Heart right ventricle (tissue), 16 donors: ENCODE data around the gene ITGA6. TPM values are rescaled to one million over a fixed set of nuclear protein-coding genes. Genes with fewer than 3 reads are reported as not detected.

Experiments
- ATAC-seq, 8 donors: fragments of 200-7000 bp; cut with Tn5 transposase; one replicate each; pipeline ENCODE4 v1.9.1; 2020; ENCODE audit warnings: mild to moderate bottlenecking in 8 of 8, moderate library complexity in 8 of 8, moderate number of reproducible peaks in 1 of 8
- DNase-seq, 2 donors: peaks; one replicate each; pipeline ENCODE4 v3.0.0-alpha.2; 2020
- H3K27ac ChIP-seq, 10 donors: fragments of 200-600 bp; sonication (generic) in 2 of 10; one replicate each; pipeline versions ENCODE4 v1.5.0 to v1.8.0; 2020 to 2022; ENCODE audit warnings: mild to moderate bottlenecking in 3 of 10
- H3K27me3 ChIP-seq, 7 donors: fragments of 200-600 bp; one replicate each; pipeline ENCODE4 v1.8.0; 2021 to 2022; ENCODE audit warnings: mild to moderate bottlenecking in 2 of 7
- H3K36me3 ChIP-seq, 9 donors: fragments of 200-600 bp; sonication (generic) in 1 of 9; one replicate each; pipeline versions ENCODE4 v1.5.0 to v1.8.0; 2020 to 2022; ENCODE audit warnings: mild to moderate bottlenecking in 2 of 9
- H3K4me1 ChIP-seq, 9 donors: fragments of 200-600 bp; sonication (generic) in 1 of 9; one replicate each; pipeline versions ENCODE4 v1.5.0 to v1.8.0; 2020 to 2022; ENCODE audit warnings: mild to moderate bottlenecking in 4 of 9
- H3K4me3 ChIP-seq, 10 donors: fragments of 200-600 bp; sonication (generic) in 2 of 10; one replicate each; pipeline versions ENCODE4 v1.5.0 to v1.8.0; 2020 to 2022; ENCODE audit warnings: mild to moderate bottlenecking in 7 of 10, moderate library complexity in 2 of 10
- H3K9me3 ChIP-seq, 11 donors: fragments of 200-600 bp in 10 of 11; sonication (generic) in 2 of 11; one replicate each; pipeline versions ENCODE4 v1.5.0 to v1.8.0; 2013 to 2022; ENCODE audit warnings: mild to moderate bottlenecking in 2 of 11, control low read depth in 1 of 11, moderate library complexity in 1 of 11
- WGBS, 2 donors: extraction: QIAGEN DNeasy Blood & Tissue Kit; methylation state at CpG; one replicate each; pipeline ENCODE4 v1.1.7; 2013; ENCODE audit warnings: inconsistent platforms in 1 of 2; 5-methylcytosine and 5-hydroxymethylcytosine counted together
- intact Hi-C, 10 donors: fragments of 100-400 bp; cut with DNase I; formaldehyde crosslinking; loops; one replicate each; pipeline versions ENCODE4 v1.11.1 to v1.14.2; 2022
- polyA plus RNA-seq, 2 donors: library from polyadenylated mRNA; stranded (reverse); fragments of 200-250 nt; gene quantifications; one replicate each; pipeline ENCODE4 v1.2.3, GENCODE V29; 2013
- total RNA-seq, 10 donors: library from RNA; stranded (reverse); fragmentation: NEBNext Ultra II Directional in 3 of 10; extraction: Animal tissue kit (Norgen Biotek cat#: 25700) in 3 of 10; gene quantifications; one replicate each; pipeline versions ENCODE4 v1.2.1 to v1.2.4, GENCODE V29; 2021 to 2023
- TF ChIP-seq, protein P1 (sequence below), 9 donors: fragments of 200-600 bp; sonication (generic) in 2 of 9; IDR thresholded peaks; one replicate each; pipeline versions ENCODE4 v1.5.0 to v1.8.0; 2021 to 2022; ENCODE audit warnings: antibody characterized with exemption in 9 of 9, mild to moderate bottlenecking in 5 of 9, moderate library complexity in 1 of 9
- donor health status: Arrhythmogenic right ventricular cardiomyopathy.
- donor health status: ischemic (EF 13 %, LVEDD 7.1; RV severe dilation, severe dysfunction).
- donor health status: healthy with polysubstance abuse.
- donor health status: DM: no; HTN: yes; CAD: no.
- donor health status: DM: no; HTN: no; CAD: no.
- donor health status: ischemic (EF 25% LVEDD 6.9; RV normal size, moderate dysfunction).
- donor health status: ischemic (EF 25% LVEDD 5.7; RV mildly dilated, moderate dysfunction).
- donor health status: healthy.
- donor health status: DM: yes; HTN: yes; CAD: no.
- donor health status: Ischemic cardiomyopathy.
- donor health status: ischemic (EF 35%, LVEDD 5.7; RV mildly dilated, moderate dysfunction).
- donor health status: nonischemic (EF 11% LVEDD 7.7; RV severe dilation, severe dysfunction).
- donor health status: DM: yes; HTN: yes; CAD: no.
- donor health status: PGD.
- donor health status: ischemic (EF 29% LVEDD 5.4; RV normal size, mild dysfunction).
- donor health status: nonischemic (EF 23%, LVEDD 6.1; RV moderate dilation, normal function).

ITGA6 gene
- total and polyA plus RNA-seq, 12 donors: 22.1 to 68.3 (median 45.1) TPM

DNA sequence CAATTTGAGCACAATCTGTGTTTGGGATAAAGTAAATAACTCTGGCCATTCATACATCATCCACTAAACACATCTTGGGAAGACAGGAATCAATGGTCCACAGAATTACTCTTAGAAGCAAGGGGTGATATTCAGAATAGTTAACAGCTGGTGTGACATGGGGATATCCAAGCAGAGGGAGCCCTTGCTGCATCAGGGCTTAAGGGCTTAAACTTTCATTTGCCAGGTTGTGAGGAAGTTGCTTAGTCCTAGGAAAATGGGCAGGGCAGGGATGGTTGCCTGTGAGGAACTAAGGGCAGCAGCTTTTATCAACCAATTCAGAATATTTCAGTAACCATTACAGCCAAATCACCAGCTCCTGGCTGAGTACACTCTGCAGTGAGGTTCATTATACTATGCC is 2.0 kb upstream of the ITGA6 start:
- ATAC-seq: no peak
- TF ChIP-seq, protein P1, sequence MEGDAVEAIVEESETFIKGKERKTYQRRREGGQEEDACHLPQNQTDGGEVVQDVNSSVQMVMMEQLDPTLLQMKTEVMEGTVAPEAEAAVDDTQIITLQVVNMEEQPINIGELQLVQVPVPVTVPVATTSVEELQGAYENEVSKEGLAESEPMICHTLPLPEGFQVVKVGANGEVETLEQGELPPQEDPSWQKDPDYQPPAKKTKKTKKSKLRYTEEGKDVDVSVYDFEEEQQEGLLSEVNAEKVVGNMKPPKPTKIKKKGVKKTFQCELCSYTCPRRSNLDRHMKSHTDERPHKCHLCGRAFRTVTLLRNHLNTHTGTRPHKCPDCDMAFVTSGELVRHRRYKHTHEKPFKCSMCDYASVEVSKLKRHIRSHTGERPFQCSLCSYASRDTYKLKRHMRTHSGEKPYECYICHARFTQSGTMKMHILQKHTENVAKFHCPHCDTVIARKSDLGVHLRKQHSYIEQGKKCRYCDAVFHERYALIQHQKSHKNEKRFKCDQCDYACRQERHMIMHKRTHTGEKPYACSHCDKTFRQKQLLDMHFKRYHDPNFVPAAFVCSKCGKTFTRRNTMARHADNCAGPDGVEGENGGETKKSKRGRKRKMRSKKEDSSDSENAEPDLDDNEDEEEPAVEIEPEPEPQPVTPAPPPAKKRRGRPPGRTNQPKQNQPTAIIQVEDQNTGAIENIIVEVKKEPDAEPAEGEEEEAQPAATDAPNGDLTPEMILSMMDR (IDR thresholded peaks at IDR 0.05): no peak
- H3K27ac ChIP-seq: no peak overlapping the region
- H3K9me3 ChIP-seq: no peaks in the 10 kb centered on the region
- DNase-seq: no peak
- peaks cover 0 to 30% (median 14%) of the 10 kb centered on the region in 9 donors for H3K4me1 ChIP-seq
- intact Hi-C loops: loop anchor here in 3 of 10 donors (5.0 kb wide), 1 partner anchor 37 kb away; no protein-coding TSS in a partner anchor
- H3K4me3 ChIP-seq: no peak overlapping the region
- H3K36me3 ChIP-seq: no peaks in the 10 kb centered on the region
- peaks cover 0 to 39% (median 0%) of the 10 kb centered on the region in 7 donors for H3K27me3 ChIP-seq

DNA sequence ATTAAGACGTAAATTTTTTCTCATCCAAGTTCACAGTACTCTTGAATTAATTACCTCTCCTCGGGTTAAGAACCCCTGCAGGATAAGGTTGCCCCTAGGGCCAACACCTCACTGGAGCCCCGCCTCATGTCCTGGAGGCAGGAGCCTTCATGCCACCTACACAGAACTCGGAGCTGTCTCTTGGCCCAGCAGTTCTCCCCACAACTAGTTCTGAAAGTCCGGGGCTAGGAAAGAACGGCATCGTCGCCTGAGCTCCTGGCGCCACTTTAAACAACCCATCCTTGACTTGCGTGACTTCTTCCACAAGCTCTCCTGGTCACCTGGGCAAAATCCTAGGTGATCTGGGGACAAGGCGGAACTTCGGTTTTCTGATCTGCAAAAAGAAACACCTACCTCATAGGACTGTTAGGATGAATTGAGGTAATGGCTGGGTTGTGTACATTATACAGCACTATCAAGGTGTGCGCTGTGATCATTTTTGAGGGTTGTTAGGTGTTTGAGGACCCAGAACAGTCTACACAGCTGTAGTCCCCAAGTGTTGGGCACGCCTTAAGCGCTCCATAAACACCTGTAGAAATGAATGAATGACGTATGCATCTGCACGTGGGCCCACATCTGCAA is 641 bp upstream of the ITGA6 start:
- no peak for DNase-seq
- H3K4me1 ChIP-seq: peaks cover under 1 to 44% (median 20%) of the 10 kb centered on the region in 9 donors
- no peaks in the 10 kb centered on the region for H3K36me3 ChIP-seq
- H3K4me3 ChIP-seq: peak overlapping the region; percentile 60 to 94 (median 80)
- WGBS, 2 donors: 69 to 71% methylated on average over 17 of the region's 17 CpGs
- ATAC-seq: no peak
- TF ChIP-seq, protein P1 (IDR thresholded peaks at IDR 0.05): no peak
- H3K27ac ChIP-seq: peak overlapping the region in 9 of 10 donors; percentile 84 to 97 (median 94)
- intact Hi-C loops: loop anchor here in 3 of 10 donors (5.0 kb wide), 1 partner anchor 36 kb away; no protein-coding TSS in a partner anchor
- H3K27me3 ChIP-seq: peaks cover 0 to 39% (median 0%) of the 10 kb centered on the region in 7 donors
- H3K9me3 ChIP-seq: no peaks in the 10 kb centered on the region

DNA sequence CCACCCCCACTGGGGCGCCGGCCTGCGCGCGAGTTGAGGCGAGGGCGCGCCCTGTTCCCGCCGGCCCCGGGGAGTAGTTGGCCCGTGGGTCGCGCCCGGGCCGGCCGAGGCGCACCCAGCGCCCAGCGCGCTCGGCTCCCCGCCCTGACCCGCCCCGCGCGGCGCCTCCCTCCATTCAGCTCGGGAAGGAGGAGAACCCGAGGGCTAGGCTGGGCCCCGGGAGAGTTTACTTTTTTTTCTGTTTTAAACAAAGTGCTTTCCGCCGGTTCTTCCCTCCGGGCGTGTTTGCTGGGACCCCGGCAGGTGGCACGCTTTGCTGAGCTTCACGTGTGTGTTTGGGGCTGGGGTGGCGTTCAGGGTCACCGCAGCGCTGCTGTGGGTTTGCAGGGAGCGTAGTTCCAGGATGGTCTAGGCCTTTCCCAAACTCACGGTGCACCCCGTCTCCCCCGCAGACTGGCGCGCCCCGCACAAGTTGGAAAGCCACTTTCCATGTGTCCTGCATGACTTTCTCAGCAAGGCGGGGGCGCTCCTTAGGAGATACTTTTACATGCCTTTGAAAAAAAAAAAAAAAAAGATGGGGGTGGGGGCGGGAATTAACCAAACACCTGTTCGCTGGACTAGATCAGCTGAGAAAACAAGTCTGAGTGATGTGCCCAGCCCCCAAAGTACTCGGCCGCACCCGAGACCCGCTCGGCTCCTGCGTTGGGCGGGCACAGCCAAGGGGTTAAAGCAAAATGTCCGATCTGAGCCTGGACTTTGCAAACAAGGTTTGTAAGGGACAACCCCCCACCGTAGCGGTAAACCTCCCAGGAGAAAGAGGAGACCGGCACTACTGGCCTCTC is 825 bp downstream of the ITGA6 start:
- H3K4me3 ChIP-seq: peak overlapping the region; percentile 60 to 94 (median 80)
- intact Hi-C loops: loop anchor here in 6 of 10 donors (2.0 to 5.0 kb wide), 4 partner anchors 31 to 37 kb away; no protein-coding TSS in a partner anchor
- DNase-seq (peak; percentile 38 to 51), ATAC-seq (peak; percentile 56 to 82 (median 74))
- H3K9me3 ChIP-seq: no peaks in the 10 kb centered on the region
- H3K27ac ChIP-seq: peak overlapping the region; percentile 64 to 97 (median 94)
- peaks cover 5 to 59% (median 27%) of the 10 kb centered on the region in 9 donors for H3K4me1 ChIP-seq
- TF ChIP-seq, protein P1 (IDR thresholded peaks at IDR 0.05): peak in 3 of 9 donors; percentile 20 to 46 (median 31)
- WGBS, 2 donors: 2 to 3% methylated on average over 57 to 63 of the region's 63 CpGs
- no peaks in the 10 kb centered on the region for H3K36me3 ChIP-seq
- peaks cover 0 to 39% (median 0%) of the 10 kb centered on the region in 7 donors for H3K27me3 ChIP-seq

DNA sequence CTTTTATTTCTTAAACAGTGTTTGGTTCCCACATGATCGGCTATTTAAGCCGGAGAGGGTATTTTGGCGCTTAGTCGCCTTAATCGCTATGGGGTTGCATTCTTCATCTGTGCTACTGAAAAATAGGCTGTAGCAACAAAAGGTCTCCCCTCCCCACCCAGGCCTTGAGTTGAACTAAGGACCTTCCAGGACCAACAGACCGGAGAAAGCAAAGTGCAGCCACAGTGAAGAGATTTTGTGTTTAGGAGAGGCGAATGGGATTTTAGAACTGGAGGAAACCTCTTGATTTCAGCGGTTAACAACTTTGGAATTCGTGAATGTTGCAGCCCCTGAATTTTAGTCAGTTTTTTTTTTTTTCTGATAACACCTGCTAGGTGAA is 1.4 kb downstream of the ITGA6 start:
- peak overlapping the region; percentile 60 to 94 (median 80) for H3K4me3 ChIP-seq
- DNase-seq (no peak), ATAC-seq (no peak)
- H3K4me1 ChIP-seq: peaks cover 5 to 65% (median 31%) of the 10 kb centered on the region in 9 donors
- intact Hi-C loops: loop anchor here in 6 of 10 donors (2.0 to 5.0 kb wide), 4 partner anchors 30 to 36 kb away; no protein-coding TSS in a partner anchor
- TF ChIP-seq, protein P1 (IDR thresholded peaks at IDR 0.05): no peak
- H3K36me3 ChIP-seq: no peaks in the 10 kb centered on the region
- peaks cover 0 to 39% (median 0%) of the 10 kb centered on the region in 7 donors for H3K27me3 ChIP-seq
- peak overlapping the region; percentile 64 to 97 (median 94) for H3K27ac ChIP-seq
- no peaks in the 10 kb centered on the region for H3K9me3 ChIP-seq
- WGBS, 2 donors: 17 to 23% methylated on average over 9 of the region's 9 CpGs
